H1 (cell line): Measurements from ENCODE around the gene TRPV4. TPM values are rescaled to one million over a fixed set of nuclear protein-coding genes. Genes with fewer than 3 reads are reported as not detected.

ENCODE experiments used
- ASH2L ChIP-seq: fragments of 200-600, 300-600 bp; sonication (generic); IDR thresholded peaks from one replicate; pipeline ENCODE4 v1.7.1; 2017; ENCODE audit warnings: low read length
- ATF2 ChIP-seq: IDR thresholded peaks from 2 replicates; pipeline ENCODE4 v1.6.1; 2012; ENCODE audit warnings: low read length, inconsistent platforms
- BRCA1 ChIP-seq: IDR thresholded peaks from 2 replicates; pipeline ENCODE4 v1.6.1; 2012; ENCODE audit warnings: low read depth, low read length, improper control_type of control experiment
- CBX5 ChIP-seq: fragments of 300-800, 300-1000 bp; sonication (generic); IDR thresholded peaks from 2 replicates; pipeline ENCODE4 v1.7.1; 2016; ENCODE audit warnings: antibody characterized with exemption, low read length, low read depth
- CREB1 ChIP-seq: IDR thresholded peaks from 2 replicates; pipeline ENCODE4 v1.6.1; 2012; ENCODE audit warnings: inconsistent platforms
- EGR1 ChIP-seq: IDR thresholded peaks from 2 replicates; pipeline ENCODE4 v1.6.1; 2011; ENCODE audit warnings: low read depth, low read length, borderline replicate concordance
- EP300 ChIP-seq, 2 experiments: IDR thresholded peaks; 1 replicate in 1 of 2; 2 replicates in 1 of 2; pipeline ENCODE4 v1.6.1; 2011 to 2012; ENCODE audit warnings: low read depth in 2 of 2, low read length in 2 of 2, mild to moderate bottlenecking in 2 of 2, borderline replicate concordance in 1 of 2, inconsistent platforms in 1 of 2, moderate library complexity in 1 of 2
- HDAC2 ChIP-seq, 2 experiments: fragments of 300-600 bp in 1 of 2; sonication (generic) in 1 of 2; IDR thresholded peaks; 2 replicates each; pipeline ENCODE4 v1.6.1; 2011 to 2012; ENCODE audit warnings: low read depth in 2 of 2, low read length in 2 of 2, mild to moderate bottlenecking in 2 of 2, moderate library complexity in 2 of 2, borderline replicate concordance in 1 of 2, inconsistent platforms in 1 of 2
- KDM1A ChIP-seq: fragments of 200-600, 300-600 bp; sonication (generic); IDR thresholded peaks from 2 replicates; pipeline ENCODE4 v1.7.1; 2016; ENCODE audit warnings: mild to moderate bottlenecking, low read length, borderline replicate concordance
- RAD21 ChIP-seq, 2 experiments: IDR thresholded peaks in 1 of 2; conservative IDR thresholded peaks in 1 of 2; 2 replicates each; pipeline ENCODE4 v1.6.1; 2011; ENCODE audit warnings: low read depth in 2 of 2, low read length in 2 of 2, improper control_type of control experiment in 1 of 2, inconsistent platforms in 1 of 2, mild to moderate bottlenecking in 1 of 2, moderate library complexity in 1 of 2
- RNF2 ChIP-seq: fragments of 200-900, 300-1000 bp; sonication (generic); IDR thresholded peaks from 2 replicates; pipeline ENCODE4 v1.7.1; 2016; ENCODE audit warnings: borderline replicate concordance, low read depth, mild to moderate bottlenecking, antibody characterized with exemption, low read length; ENCODE audit not compliant: poor library complexity, severe bottlenecking; ENCODE audit errors: missing control alignments
- SAP30 ChIP-seq: fragments of 300-600 bp; sonication (generic); IDR thresholded peaks from 2 replicates; pipeline ENCODE4 v1.7.1; 2012; ENCODE audit warnings: low read length, moderate library complexity, mild to moderate bottlenecking, inconsistent platforms; ENCODE audit not compliant: insufficient read depth, insufficient replicate concordance
- SIRT6 ChIP-seq: IDR thresholded peaks from one replicate; pipeline ENCODE4 v1.7.1; 2012; ENCODE audit warnings: low read length, inconsistent platforms
- SP1 ChIP-seq: IDR thresholded peaks from 2 replicates; pipeline ENCODE4 v1.6.1; 2011; ENCODE audit warnings: low read depth, low read length
- SRF ChIP-seq: IDR thresholded peaks from 2 replicates; pipeline ENCODE4 v1.6.1; 2011; ENCODE audit warnings: mild to moderate bottlenecking, low read depth, low read length, moderate library complexity
- TEAD4 ChIP-seq: IDR thresholded peaks from 2 replicates; pipeline ENCODE4 v1.6.1; 2012; ENCODE audit warnings: low read depth, low read length, inconsistent platforms, mixed read lengths
- YY1 ChIP-seq: IDR thresholded peaks from 2 replicates; pipeline ENCODE4 v1.6.1; 2011; ENCODE audit warnings: low read depth, mild to moderate bottlenecking, low read length
- polyA plus RNA-seq, 7 experiments: library from polyadenylated mRNA; depleted of rRNA in 3 of 7; stranded (reverse) in 5 of 7; unstranded in 2 of 7; fragments of >200 nt in 5 of 7; fragments of 200-250 nt in 2 of 7; gene quantifications; 1 replicate in 5 of 7; 2 replicates in 1 of 7; 4 replicates in 1 of 7; pipeline versions ENCODE4 v1.2.1 to v1.2.3, GENCODE V29; 2011 to 2013; ENCODE audit warnings: missing spikeins in 2 of 7, mixed read lengths in 2 of 7
- total RNA-seq: library from RNA; stranded (reverse); fragmentation: NEBNext Ultra II Directional; extraction: Animal tissue kit (Norgen Biotek cat#: 25700); gene quantifications from 2 replicates; pipeline ENCODE4 v1.2.1, GENCODE V29; 2021

TRPV4 gene
- total and polyA plus RNA-seq, 2 of the 8 experiments (the other 6 are each of a cell fraction or from before 2014, with no cell fraction given): 2.1 to 6.2 TPM

- no peak for TF ChIP-seq ATF2
- TF ChIP-seq RNF2: no peak
- no peak for TF ChIP-seq SIRT6
- no peak for TF ChIP-seq CBX5
- TF ChIP-seq TEAD4: no peak
- TF ChIP-seq BRCA1: no peak
- TF ChIP-seq EGR1: peak; percentile 90; the same call in 1 of the 2 replicates
- no peak for TF ChIP-seq HDAC2 (IDR thresholded peaks at IDR 0.05; ENCODE audit: borderline replicate concordance in 1 of 2, low read depth in 2 of 2, low read length in 2 of 2)
- TF ChIP-seq CREB1: peak; percentile 50
- no peak for TF ChIP-seq SAP30
- TF ChIP-seq EP300 (IDR thresholded peaks at IDR 0.05; ENCODE audit: borderline replicate concordance in 1 of 2, low read depth in 2 of 2, low read length in 2 of 2): no peak
- TF ChIP-seq KDM1A: no peak
- peak; percentile 55 to 80 for TF ChIP-seq RAD21 (IDR thresholded peaks at IDR 0.05 in 1 of 2, conservative IDR thresholded peaks at IDR 0.05 in 1 of 2; ENCODE audit: low read depth in 2 of 2, low read length in 2 of 2)
- no peak for TF ChIP-seq SRF
- TF ChIP-seq SP1: peak; percentile 21; the same call in 1 of the 2 replicates
- TF ChIP-seq YY1: peak; percentile 50; the same call in 1 of the 2 replicates
- no peak for TF ChIP-seq ASH2L
Observed at GRCh38 chr12:109880043-109880931, 47.1 kb upstream of the TRPV4 start, which contains the start of gene GLTP (continued).
